Vagina (tissue), 2 donors: ENCODE results near the gene GMEB2. TPM values are rescaled to one million over a fixed set of nuclear protein-coding genes. Genes with fewer than 3 reads are reported as not detected.
"Not testable (repeated sequence)": the region's sequence is repeated elsewhere in the genome, so short reads cannot be mapped to it uniquely, and the experiment has no call there.

Source experiments
- DNase-seq, 2 donors: peaks; one replicate each; pipeline ENCODE4 v3.0.0-alpha.2; 2017; ENCODE audit errors: extremely low spot score in 2 of 2
- H3K27ac ChIP-seq: fragments of 200-600 bp; sonication (generic); one replicate; pipeline ENCODE4 v1.5.1; 2019
- H3K27me3 ChIP-seq: fragments of 200-600 bp; sonication (generic); one replicate; pipeline ENCODE4 v1.5.1; 2019
- H3K36me3 ChIP-seq, 2 donors: fragments of 200-600 bp; sonication (generic); one replicate each; pipeline ENCODE4 v1.5.1; 2017 to 2019
- H3K4me1 ChIP-seq: fragments of 200-600 bp; sonication (generic); one replicate; pipeline ENCODE4 v1.5.1; 2019
- H3K4me3 ChIP-seq, 2 donors: fragments of 200-600 bp; sonication (generic); 1 replicate in 1 of 2; 2 replicates in 1 of 2; pipeline ENCODE4 v1.5.1; 2016 to 2019
- H3K9me3 ChIP-seq: fragments of 200-600 bp; sonication (generic); one replicate; pipeline ENCODE4 v1.5.1; 2019
- CTCF ChIP-seq, 3 experiments: fragments of 450-650 bp in 2 of 3; fragments of 200-600 bp in 1 of 3; sonication (generic) in 1 of 3; IDR thresholded peaks; one replicate each; pipeline ENCODE4 v1.5.1; 2017 to 2019; ENCODE audit warnings: antibody characterized with exemption in 3 of 3, mild to moderate bottlenecking in 2 of 3, moderate library complexity in 2 of 3
- POLR2A ChIP-seq, 2 donors: fragments of 450-650 bp; IDR thresholded peaks; one replicate each; pipeline ENCODE4 v1.6.1; 2017; ENCODE audit warnings: antibody characterized with exemption in 2 of 2, mild to moderate bottlenecking in 2 of 2, moderate library complexity in 2 of 2
- POLR2AphosphoS5 ChIP-seq, 2 donors: sonication (generic); formaldehyde crosslinking; IDR thresholded peaks; one replicate each; pipeline ENCODE4 v1.9.0; 2017; ENCODE audit warnings: antibody characterized with exemption in 2 of 2, mild to moderate bottlenecking in 2 of 2, low read depth in 1 of 2; ENCODE audit not compliant: insufficient read depth in 1 of 2
- intact Hi-C: fragments of 100-400 bp; cut with DNase I; formaldehyde crosslinking; loops from one replicate; pipeline ENCODE4 v1.15.1; 2023
- total RNA-seq: library from RNA; depleted of rRNA; stranded (reverse); fragments of >200 nt; gene quantifications from one replicate; pipeline ENCODE4 v1.2.3, GENCODE V29; 2016

The GMEB2 gene
- total RNA-seq, 1 donor from 2014 or later: 11.3 TPM

- intact Hi-C loops: no loop called here
- TF ChIP-seq POLR2AphosphoS5 (IDR thresholded peaks at IDR 0.05; ENCODE audit: insufficient read depth in 1 of 2, low read depth in 1 of 2) (no peak), CTCF (IDR thresholded peaks at IDR 0.05) (no peak), POLR2A (IDR thresholded peaks at IDR 0.05) (no peak)
- no peak for DNase-seq
Observed at GRCh38 chr20:63618291-63618980, 8.5 kb downstream of the GMEB2 start.

GRCh38 chr20:63617876-63618265 is 9.0 kb downstream of the GMEB2 start:
- intact Hi-C loops: no loop called here
- Histone ChIP-seq H3K9me3 (no peaks in the 10 kb centered on the region), H3K4me1 (no peaks in the 10 kb centered on the region), H3K36me3 (peaks cover 0 to 39% of the 10 kb centered on the region in 2 donors), H3K4me3 (no peak overlapping the region), H3K27ac (no peak overlapping the region), H3K27me3 (no peaks in the 10 kb centered on the region)
- TF ChIP-seq POLR2A (IDR thresholded peaks at IDR 0.05): no peak
- TF ChIP-seq CTCF (IDR thresholded peaks at IDR 0.05): no peak
- no peak for TF ChIP-seq POLR2AphosphoS5 (IDR thresholded peaks at IDR 0.05; ENCODE audit: insufficient read depth in 1 of 2, low read depth in 1 of 2)
- no peak for DNase-seq

More at GRCh38 chr20:63618291-63618980, 8.5 kb downstream of the GMEB2 start:
- H3K27ac ChIP-seq: no peak overlapping the region
- peaks cover 0 to 39% of the 10 kb centered on the region in 2 donors for H3K36me3 ChIP-seq
- no peaks in the 10 kb centered on the region for H3K9me3 ChIP-seq
- H3K4me3 ChIP-seq: no peak overlapping the region
- H3K4me1 ChIP-seq: no peaks in the 10 kb centered on the region
- H3K27me3 ChIP-seq: no peaks in the 10 kb centered on the region

GRCh38 chr20:63617092-63617875 is 9.6 kb downstream of the GMEB2 start:
- Histone ChIP-seq H3K9me3 (no peaks in the 10 kb centered on the region), H3K4me1 (no peaks in the 10 kb centered on the region), H3K27ac (no peak overlapping the region), H3K27me3 (no peaks in the 10 kb centered on the region), H3K36me3 (peaks cover 0 to 39% of the 10 kb centered on the region in 2 donors), H3K4me3 (no peak overlapping the region)
- TF ChIP-seq POLR2A (IDR thresholded peaks at IDR 0.05) (no peak), CTCF (IDR thresholded peaks at IDR 0.05) (no peak), POLR2AphosphoS5 (IDR thresholded peaks at IDR 0.05; ENCODE audit: insufficient read depth in 1 of 2, low read depth in 1 of 2) (no peak)
- intact Hi-C loops: no loop called here
- DNase-seq: no peak

- peaks cover 0 to 37% of the 10 kb centered on the region in 2 donors for H3K36me3 ChIP-seq
- DNase-seq, H3K27me3 ChIP-seq, intact Hi-C loops, H3K27ac ChIP-seq, H3K9me3 ChIP-seq, H3K4me1 ChIP-seq, H3K4me3 ChIP-seq: not testable (repeated sequence)
Observed at GRCh38 chr20:63613863-63614594, 12.9 kb downstream of the GMEB2 start.

GRCh38 chr20:63612276-63612931 is 14.5 kb downstream of the GMEB2 start:
- Histone ChIP-seq H3K27ac (no peak overlapping the region), H3K9me3 (no peaks in the 10 kb centered on the region), H3K27me3 (no peaks in the 10 kb centered on the region), H3K4me3 (no peak overlapping the region), H3K4me1 (no peaks in the 10 kb centered on the region), H3K36me3 (peaks cover 0 to 22% of the 10 kb centered on the region in 2 donors)
- DNase-seq: no peak
- intact Hi-C loops: no loop called here
- no peak for TF ChIP-seq POLR2A (IDR thresholded peaks at IDR 0.05)
- TF ChIP-seq CTCF (IDR thresholded peaks at IDR 0.05): no peak
- TF ChIP-seq POLR2AphosphoS5 (IDR thresholded peaks at IDR 0.05; ENCODE audit: insufficient read depth in 1 of 2, low read depth in 1 of 2): no peak
